NCI-H2107 treated with DMSO at 0.1 percent for 48 hours (cell line): Measurements from ENCODE around the gene DIP2C.

Experiments
- DNase-seq: peaks from one replicate; lab custom pipeline; 2025; ENCODE audit not compliant: unreplicated experiment; lab: John Stamatoyannopoulos, UW

The DIP2C gene

DNA sequence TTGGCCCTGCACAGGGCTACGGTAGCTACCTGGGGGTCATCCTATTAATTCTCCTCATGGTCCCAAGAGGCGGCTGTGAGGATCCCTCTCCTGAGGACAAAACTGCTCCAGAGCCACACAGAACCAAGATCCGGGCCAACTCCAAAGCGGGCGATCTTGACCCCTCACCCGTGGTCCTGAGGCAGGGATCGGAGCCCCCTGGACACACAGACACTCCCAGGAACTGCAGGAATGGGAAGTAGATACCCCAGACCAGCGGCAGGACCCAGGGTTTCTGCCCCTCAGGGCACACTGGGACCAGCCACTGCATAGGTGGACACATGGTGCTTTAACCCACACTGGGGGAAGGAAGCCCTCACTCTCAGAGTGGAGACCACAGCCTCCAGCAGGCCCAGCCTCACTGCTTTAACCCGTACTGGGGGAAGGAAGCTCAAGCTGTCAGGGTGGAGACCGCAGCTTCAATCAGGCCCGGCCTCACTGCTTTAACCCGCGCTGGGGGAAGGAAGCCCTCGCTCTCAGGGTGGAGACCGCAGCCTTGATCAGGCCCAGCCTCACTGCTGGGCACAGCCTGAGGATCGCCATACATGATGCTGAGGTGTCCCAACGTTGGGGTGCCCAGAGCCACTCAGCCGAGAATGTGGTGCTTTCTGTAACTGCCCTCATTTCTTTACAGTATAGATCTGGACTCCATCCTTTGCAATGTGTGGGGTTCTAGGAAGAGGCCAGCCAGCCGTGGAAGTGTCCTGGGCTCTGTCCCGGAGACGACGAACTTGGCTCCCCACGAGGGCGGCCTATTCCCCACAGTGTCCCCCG is 60.1 kb downstream of the DIP2C start:
- no peak for DNase-seq

- no peak for DNase-seq
Measured at GRCh38 chr10:628386-629045, 61.0 kb downstream of the DIP2C start.

- no peak for DNase-seq
Measured at GRCh38 chr10:627032-627992, 62.2 kb downstream of the DIP2C start.

GRCh38 chr10:625751-626711 is 63.4 kb downstream of the DIP2C start:
- no peak for DNase-seq

- no peak for DNase-seq
Measured at GRCh38 chr10:625333-625696, 64.2 kb downstream of the DIP2C start.

- DNase-seq = peak; percentile 30
Measured at GRCh38 chr10:624605-625332, 64.7 kb downstream of the DIP2C start.

- DNase-seq = no peak
Measured at GRCh38 chr10:624312-624604, 65.2 kb downstream of the DIP2C start.

DNA sequence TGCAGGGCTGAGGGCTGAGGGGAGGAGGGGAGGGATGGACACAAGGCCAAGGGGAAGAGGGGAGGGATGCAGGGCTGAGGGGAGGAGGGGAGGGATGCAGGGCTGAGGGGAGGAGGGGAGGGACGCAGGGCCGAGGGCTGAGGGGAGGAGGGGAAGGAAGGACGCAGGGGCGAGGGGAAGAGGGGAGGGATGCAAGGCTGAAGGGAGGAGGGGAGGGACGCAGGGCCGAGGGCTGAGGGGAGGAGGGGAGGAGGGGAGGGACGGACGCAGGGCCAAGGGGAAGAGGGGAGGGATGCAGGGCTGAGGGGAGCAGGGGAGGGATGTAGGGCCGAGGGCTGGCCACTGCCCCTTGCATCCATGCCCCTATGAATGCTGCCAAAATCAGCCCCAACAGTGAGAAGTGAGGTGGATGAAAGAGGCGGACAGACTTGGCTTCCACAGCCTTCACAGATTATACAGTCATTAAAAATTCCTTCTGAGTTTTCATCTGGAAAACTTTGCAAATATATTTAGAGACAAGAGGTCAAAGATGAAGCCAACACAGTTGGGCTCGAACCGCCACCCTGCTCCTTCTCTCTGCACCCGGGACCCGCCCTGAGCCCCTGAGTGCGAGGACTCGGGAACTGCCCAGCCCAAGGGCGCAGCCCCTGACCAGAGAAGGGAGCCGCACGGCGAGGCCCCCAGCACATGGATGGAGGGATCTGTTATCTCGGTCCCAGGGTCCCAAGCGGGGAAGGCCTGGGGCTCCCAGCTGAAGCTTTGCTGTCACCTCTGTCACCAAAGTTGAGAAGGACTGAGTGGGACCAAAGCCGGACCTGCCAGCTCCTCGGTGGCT is 65.8 kb downstream of the DIP2C start:
- no peak for DNase-seq

- no peak for DNase-seq
Measured at GRCh38 chr10:623014-623413, 66.5 kb downstream of the DIP2C start.

- no peak for DNase-seq
Measured at GRCh38 chr10:621981-622740, 67.3 kb downstream of the DIP2C start.

- DNase-seq = no peak
Measured at GRCh38 chr10:621513-621912, 68.0 kb downstream of the DIP2C start.

DNA sequence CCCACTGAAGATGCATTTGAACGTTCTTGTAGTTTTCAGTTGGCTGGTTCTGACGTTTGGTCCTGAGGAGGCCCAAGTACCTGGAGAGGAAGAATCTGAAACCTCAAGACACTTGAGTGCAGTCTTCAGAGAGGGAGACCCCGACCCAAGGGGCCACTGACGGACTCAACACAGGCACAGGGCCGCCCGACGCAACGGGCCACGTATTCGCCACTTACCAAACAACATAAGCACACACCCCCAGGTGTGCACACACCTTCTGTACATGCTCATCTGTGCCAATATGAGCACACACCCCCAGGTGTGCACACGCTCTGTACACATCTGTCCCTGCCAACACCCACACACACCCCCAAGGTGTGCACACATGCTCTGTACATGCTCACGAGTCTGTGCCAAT is 68.5 kb downstream of the DIP2C start:
- no peak for DNase-seq

DNA sequence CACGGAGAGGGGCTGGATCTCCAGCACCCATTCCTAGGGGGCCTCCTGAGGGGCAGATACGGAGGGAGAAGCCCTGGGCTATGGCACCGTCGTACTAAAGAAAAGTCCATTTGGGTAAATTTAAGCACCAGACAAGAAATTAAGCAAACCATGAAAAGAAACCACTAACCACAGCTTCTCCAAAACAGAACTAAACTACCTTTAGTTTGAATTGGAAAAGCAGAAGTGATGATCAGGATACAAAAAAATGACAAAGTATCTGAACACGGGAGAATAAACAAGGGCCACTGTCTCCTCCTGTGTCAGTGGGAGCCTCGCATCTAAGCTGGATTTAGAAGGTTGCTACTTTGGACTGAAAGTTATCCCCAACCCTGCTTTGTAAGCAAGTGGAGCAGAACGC is 69.1 kb downstream of the DIP2C start:
- DNase-seq = peak; percentile 44

GRCh38 chr10:619710-620109 is 69.8 kb downstream of the DIP2C start:
- DNase-seq = no peak

DNA sequence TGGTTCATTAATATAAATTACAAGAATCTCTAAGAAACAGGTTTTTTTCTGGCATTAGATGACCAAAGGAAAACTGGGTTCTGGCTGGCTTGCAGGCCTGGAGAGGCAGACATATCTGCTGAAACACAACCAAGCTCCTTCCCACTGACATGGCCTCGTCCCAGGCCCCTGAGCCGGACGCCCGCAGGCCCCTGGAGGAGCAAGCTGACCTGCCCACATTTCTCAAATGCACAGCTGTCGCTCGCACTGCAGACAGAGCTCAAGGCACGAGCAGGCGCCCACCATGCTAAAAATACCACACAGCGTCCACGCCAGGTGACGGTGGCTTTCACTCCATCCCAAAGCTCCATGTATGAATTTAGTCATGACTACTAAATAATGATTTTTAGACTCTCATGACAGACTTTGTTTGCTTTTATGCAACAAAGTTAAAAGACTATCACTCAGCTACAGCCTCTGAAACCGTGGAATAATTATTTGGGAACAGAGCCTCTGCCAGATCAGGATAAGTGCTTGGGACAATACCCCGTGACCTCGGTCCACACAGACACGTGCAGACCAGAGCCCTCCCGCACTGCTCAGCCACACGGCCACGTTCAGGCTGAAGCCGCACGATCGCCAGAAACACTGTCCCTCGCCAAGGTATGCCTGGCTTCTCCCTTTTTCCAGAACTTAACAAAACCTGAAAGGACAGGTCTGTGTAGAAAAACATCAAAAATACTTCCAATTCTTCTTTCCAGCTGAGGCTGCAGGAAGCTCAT is 71.1 kb downstream of the DIP2C start:
- no peak for DNase-seq

DNA sequence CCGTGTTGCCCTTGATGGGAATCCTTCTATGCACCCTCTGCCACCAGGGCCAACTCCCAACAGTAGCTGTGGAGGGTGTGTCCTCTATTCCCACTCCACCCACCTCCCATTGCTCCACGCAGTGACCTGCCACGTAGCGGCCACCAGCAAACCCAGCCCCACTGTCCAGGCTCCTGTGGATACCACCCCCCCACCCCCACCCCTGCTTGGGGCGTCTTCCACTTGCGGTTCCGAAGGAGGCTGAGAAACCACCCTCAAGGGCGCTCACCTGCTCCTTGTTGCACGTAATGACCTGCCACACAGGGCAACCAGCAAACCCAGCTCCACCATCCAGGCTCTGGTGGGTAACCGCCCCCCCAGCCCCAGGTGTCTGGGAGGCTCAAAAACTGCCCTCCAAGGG is 72.0 kb downstream of the DIP2C start:
- no peak for DNase-seq

- no peak for DNase-seq
Measured at GRCh38 chr10:615583-616152, 73.8 kb downstream of the DIP2C start.
